HG02840 (cell line): Measurements from ENCODE around the gene FXR2.
A peak's percentile ranks its signal among the peaks of the same experiment; 100 is the strongest.
"Not testable (repeated sequence)": the region's sequence is repeated elsewhere in the genome, so short reads cannot be mapped to it uniquely, and the experiment has no call there.

Experiments
- ATAC-seq: cut with Tn5 transposase; IDR thresholded peaks from one replicate; pipeline ENCODE4 v1.9.1; 2021; ENCODE audit warnings: mild to moderate bottlenecking, moderate library complexity, moderate number of reproducible peaks; ENCODE audit not compliant: unreplicated experiment, low FRiP score

FXR2 gene

GRCh38 chr17:7614425-7615264 is at the start of gene FXR2:
Gene FXR2 (minus strand): TSS chr17:7614897. CDS start chr17:7614532, 365 bp downstream.
- peak; percentile 88 for ATAC-seq

GRCh38 chr17:7656958-7657609 is 42.4 kb upstream of the FXR2 start:
- no peak for ATAC-seq

GRCh38 chr17:7655541-7655840 is 40.8 kb upstream of the FXR2 start:
- no peak for ATAC-seq

- no peak for ATAC-seq
Observed at GRCh38 chr17:7654832-7655540, 40.3 kb upstream of the FXR2 start.

GRCh38 chr17:7652388-7653356 is 38.0 kb upstream of the FXR2 start:
- no peak for ATAC-seq

- ATAC-seq: no peak
Observed at GRCh38 chr17:7651665-7652387, 37.1 kb upstream of the FXR2 start.

- no peak for ATAC-seq
Observed at GRCh38 chr17:7651097-7651664, 36.5 kb upstream of the FXR2 start.

GRCh38 chr17:7650509-7651096 is 35.9 kb upstream of the FXR2 start, which contains the start of gene ATP1B2:
Gene ATP1B2 (plus strand): TSS chr17:7650926. CDS start chr17:7651519, 593 bp downstream.
- no peak for ATAC-seq

- no peak for ATAC-seq
Observed at GRCh38 chr17:7647018-7647417, 32.3 kb upstream of the FXR2 start.

GRCh38 chr17:7646457-7646856 is 31.8 kb upstream of the FXR2 start:
- ATAC-seq: no peak

GRCh38 chr17:7644775-7645174 is 30.1 kb upstream of the FXR2 start:
- no peak for ATAC-seq

GRCh38 chr17:7641635-7642034 is 26.9 kb upstream of the FXR2 start:
- not testable (repeated sequence) for ATAC-seq

- ATAC-seq: no peak
Observed at GRCh38 chr17:7640783-7641182, 26.1 kb upstream of the FXR2 start.

GRCh38 chr17:7636163-7636562 is 21.5 kb upstream of the FXR2 start:
- no peak for ATAC-seq

GRCh38 chr17:7634384-7634783 is 19.7 kb upstream of the FXR2 start:
- ATAC-seq: no peak

- no peak for ATAC-seq
Observed at GRCh38 chr17:7633093-7633492, 18.4 kb upstream of the FXR2 start.

GRCh38 chr17:7632492-7632894 is 17.8 kb upstream of the FXR2 start:
- no peak for ATAC-seq

- ATAC-seq: no peak
Observed at GRCh38 chr17:7631398-7632380, 17.0 kb upstream of the FXR2 start.
